Endothelial cell of umbilical vein (primary cell): Measurements from ENCODE around the gene SOX8. TPM values are rescaled to one million over a fixed set of nuclear protein-coding genes. Genes with fewer than 3 reads are reported as not detected.

ENCODE experiments used
- BruUV-seq: library from RNA; stranded (reverse); fragments of 400-500 nt; replicated peaks from 2 replicates; lab custom pipeline; 2021; lab: Mats Ljungman, UMichigan
- CTCF ChIA-PET: fragments of 300-600, 350-600 bp; sonication (Branson Sonifier 250); formaldehyde crosslinking; loops from one replicate; lab custom pipeline; 2021; ENCODE audit warnings: antibody characterized with exemption, inconsistent platforms; lab: Charles Lee
- POLR2A ChIA-PET: fragments of 300-600, 350-600 bp; sonication (Branson Sonifier 250); formaldehyde crosslinking; loops from one replicate; lab custom pipeline; 2021; ENCODE audit warnings: antibody characterized with exemption, inconsistent platforms; lab: Charles Lee
- DNase-seq: peaks from one replicate; pipeline ENCODE4 v3.0.0-alpha.2; 2011; ENCODE audit warnings: low read depth, low spot score
- FAIRE-seq: peaks from 2 replicates; lab custom pipeline; 2011; peaks lifted over from hg19 to GRCh38; lab: Jason Lieb, UNC
- H2AFZ ChIP-seq: 2 replicates; pipeline ENCODE4 v1.6.0; 2012; ENCODE audit warnings: low read depth, low read length, control low read depth, inconsistent platforms
- H3K27ac ChIP-seq: 2 replicates; pipeline ENCODE4 v1.5.1; 2011; ENCODE audit warnings: low read depth, mild to moderate bottlenecking, control low read depth, low read length, moderate library complexity; ENCODE audit not compliant: insufficient read depth
- H3K27me3 ChIP-seq, 2 experiments: 2 replicates each; pipeline versions ENCODE4 v1.6.0 to v1.6.1; 2011; ENCODE audit warnings: low read length in 2 of 2, mixed read lengths in 1 of 2; ENCODE audit not compliant: control insufficient read depth in 2 of 2, insufficient read depth in 2 of 2
- H3K36me3 ChIP-seq, 2 experiments: 2 replicates in 1 of 2; 3 replicates in 1 of 2; pipeline ENCODE4 v1.5.1; 2011; ENCODE audit warnings: low read length in 2 of 2, mild to moderate bottlenecking in 1 of 2, moderate library complexity in 1 of 2; ENCODE audit not compliant: control insufficient read depth in 2 of 2, insufficient read depth in 2 of 2; ENCODE audit errors: extremely low read depth in 1 of 2
- H3K4me1 ChIP-seq: 3 replicates; pipeline ENCODE4 v1.5.1; 2011; ENCODE audit warnings: mild to moderate bottlenecking, low read length; ENCODE audit not compliant: control insufficient read depth, insufficient read depth; ENCODE audit errors: extremely low read depth
- H3K4me2 ChIP-seq: 2 replicates; pipeline ENCODE4 v1.6.1; 2011; ENCODE audit warnings: low read length, control low read depth, mixed read lengths; ENCODE audit not compliant: insufficient read depth
- H3K4me3 ChIP-seq, 3 experiments: fragments of 200-600 bp in 1 of 3; sonication (generic), shearing (Covaris generic) in 1 of 3; replicated peaks in 1 of 3; 2 replicates each; pipeline ENCODE4 v1.5.1; 2011 to 2016; ENCODE audit warnings: control low read depth in 3 of 3, low read length in 3 of 3, mild to moderate bottlenecking in 2 of 3, inconsistent platforms in 1 of 3, low read depth in 1 of 3, moderate library complexity in 1 of 3; ENCODE audit not compliant: insufficient read depth in 1 of 3
- H3K79me2 ChIP-seq: 2 replicates; pipeline ENCODE4 v1.6.0; 2012; ENCODE audit warnings: low read length, inconsistent platforms; ENCODE audit not compliant: control insufficient read depth, insufficient read depth
- H3K9ac ChIP-seq: replicated peaks from 2 replicates; pipeline ENCODE3; 2011; ENCODE audit warnings: low read length, control low read depth; ENCODE audit not compliant: insufficient read depth; ENCODE audit errors: extremely low read depth
- H3K9me1 ChIP-seq: replicated peaks from 3 replicates; pipeline ENCODE4 v1.6.0; 2011; ENCODE audit warnings: mild to moderate bottlenecking, low read length; ENCODE audit not compliant: control insufficient read depth, insufficient read depth; ENCODE audit errors: extremely low read depth
- H3K9me3 ChIP-seq: replicated peaks from 2 replicates; pipeline ENCODE4 v1.5.1; 2012; ENCODE audit warnings: low read length, inconsistent platforms; ENCODE audit not compliant: control insufficient read depth, insufficient read depth
- H4K20me1 ChIP-seq: replicated peaks from 2 replicates; pipeline ENCODE3; 2011; ENCODE audit warnings: mild to moderate bottlenecking, low read length; ENCODE audit not compliant: control insufficient read depth, insufficient read depth; ENCODE audit errors: extremely low read depth
- CTCF ChIP-seq, 2 donors: IDR thresholded peaks; 1 replicate in 1 of 2; 2 replicates in 1 of 2; pipeline ENCODE4 v1.5.1; 2011; ENCODE audit warnings: low read length in 2 of 2, mild to moderate bottlenecking in 2 of 2, moderate library complexity in 2 of 2, control low read depth in 1 of 2, inconsistent platforms in 1 of 2, low read depth in 1 of 2; ENCODE audit not compliant: insufficient read depth in 1 of 2; ENCODE audit errors: extremely low read depth in 1 of 2
- EZH2 ChIP-seq: IDR thresholded peaks from 2 replicates; pipeline ENCODE4 v1.6.1; 2012; ENCODE audit warnings: borderline replicate concordance, low read depth, mild to moderate bottlenecking, moderate library complexity, low read length, inconsistent platforms; ENCODE audit not compliant: severe bottlenecking
- FOS ChIP-seq: IDR thresholded peaks from 2 replicates; pipeline ENCODE4 v1.6.1; 2011; ENCODE audit warnings: mild to moderate bottlenecking, low read length, moderate library complexity, borderline replicate concordance; ENCODE audit not compliant: insufficient read depth
- GATA2 ChIP-seq: IDR thresholded peaks from 2 replicates; pipeline ENCODE4 v1.7.0; 2011; ENCODE audit warnings: low read depth, mild to moderate bottlenecking, moderate library complexity, mixed read lengths, low read length; ENCODE audit not compliant: insufficient read length, insufficient read depth
- JUN ChIP-seq: IDR thresholded peaks from 2 replicates; pipeline ENCODE4 v1.6.1; 2011; ENCODE audit warnings: borderline replicate concordance, low read depth; ENCODE audit not compliant: insufficient read length, insufficient read depth
- MAX ChIP-seq: IDR thresholded peaks from 2 replicates; pipeline ENCODE4 v1.6.1; 2011; ENCODE audit not compliant: insufficient read depth, insufficient read length
- MYC ChIP-seq: IDR thresholded peaks from one replicate; pipeline ENCODE4 v1.6.1; 2011; ENCODE audit warnings: mild to moderate bottlenecking, low read depth, low read length
- POLR2A ChIP-seq: IDR thresholded peaks from 2 replicates; pipeline ENCODE4 v1.6.1; 2012; ENCODE audit warnings: low read depth, mild to moderate bottlenecking, control low read depth, low read length
- POLR2AphosphoS5 ChIP-seq: IDR thresholded peaks from 2 replicates; pipeline ENCODE4 v1.6.1; 2012; ENCODE audit warnings: low read depth, mild to moderate bottlenecking, control low read depth, low read length, moderate library complexity; ENCODE audit not compliant: insufficient read depth
- dilution Hi-C: fragments of 300-500 bp; cut with MboI; formaldehyde crosslinking; loops from one replicate; pipeline ENCODE4 v1.15.0; 2019; ENCODE audit warnings: low sequenced_read_pairs; ENCODE audit not compliant: extremely low pct_ligation_motif_present
- intact Hi-C: fragments of 100-400 bp; cut with micrococcal nuclease; formaldehyde crosslinking; loops from one replicate; pipeline ENCODE4 v1.10.0; 2022
- polyA plus RNA-seq, 4 experiments: library from polyadenylated mRNA; depleted of rRNA in 3 of 4; stranded (reverse) in 3 of 4; unstranded in 1 of 4; fragments of >200 nt; gene quantifications; 2 replicates each; pipeline versions ENCODE4 v1.2.1 to v1.2.3, GENCODE V29; 2011 to 2012; ENCODE audit warnings: missing spikeins in 1 of 4
- total RNA-seq: library from RNA; stranded (reverse); gene quantifications from 2 replicates; pipeline ENCODE4 v1.2.3, GENCODE V29; 2021

Gene SOX8
- total and polyA plus RNA-seq, 2 donors (not counting 3 experiments of a cell fraction or from before 2014, with no cell fraction given) = 0.52 to 0.53 TPM

- H3K4me1 ChIP-seq = no peaks in the 10 kb centered on the region
- CTCF ChIA-PET = no interaction called here
- no TSS peak for BruUV-seq
- H3K27ac ChIP-seq = no peak overlapping the region
- FAIRE-seq (no peak), DNase-seq (no peak)
- no peak overlapping the region for H3K9ac ChIP-seq
- no peaks in the 10 kb centered on the region for H3K79me2 ChIP-seq
- no peak overlapping the region for H3K4me2 ChIP-seq
- no peaks in the 10 kb centered on the region for H3K27me3 ChIP-seq
- no peaks in the 10 kb centered on the region for H4K20me1 ChIP-seq
- no peak for TF ChIP-seq POLR2AphosphoS5
- TF ChIP-seq MYC = no peak
- TF ChIP-seq JUN = no peak
- TF ChIP-seq GATA2 = no peak
- TF ChIP-seq FOS = no peak
- no peak for TF ChIP-seq MAX
- TF ChIP-seq POLR2A = no peak
- no peak for TF ChIP-seq EZH2
- no peak for TF ChIP-seq CTCF (IDR thresholded peaks at IDR 0.05; ENCODE audit: extremely low read depth in 1 of 2, insufficient read depth in 1 of 2, low read depth in 1 of 2, low read length in 2 of 2)
- H3K9me3 ChIP-seq = no peaks in the 10 kb centered on the region
- H2AFZ ChIP-seq = no peak overlapping the region
- POLR2A ChIA-PET = no interaction called here
- dilution Hi-C loops = no loop called here
- no peaks in the 10 kb centered on the region for H3K9me1 ChIP-seq
- H3K4me3 ChIP-seq = no peak overlapping the region
- no peaks in the 10 kb centered on the region for H3K36me3 ChIP-seq
- intact Hi-C loops = no loop called here
Measured at GRCh38 chr16:1011316-1012082, 29.9 kb downstream of the SOX8 start.
